ENCODE results near the gene KCNK13.

- peak; percentile 14 for TF ChIP-seq EZH2 (IDR thresholded peaks at IDR 0.05; ENCODE audit: borderline replicate concordance, low read length)
- TF ChIP-seq, protein P1, sequence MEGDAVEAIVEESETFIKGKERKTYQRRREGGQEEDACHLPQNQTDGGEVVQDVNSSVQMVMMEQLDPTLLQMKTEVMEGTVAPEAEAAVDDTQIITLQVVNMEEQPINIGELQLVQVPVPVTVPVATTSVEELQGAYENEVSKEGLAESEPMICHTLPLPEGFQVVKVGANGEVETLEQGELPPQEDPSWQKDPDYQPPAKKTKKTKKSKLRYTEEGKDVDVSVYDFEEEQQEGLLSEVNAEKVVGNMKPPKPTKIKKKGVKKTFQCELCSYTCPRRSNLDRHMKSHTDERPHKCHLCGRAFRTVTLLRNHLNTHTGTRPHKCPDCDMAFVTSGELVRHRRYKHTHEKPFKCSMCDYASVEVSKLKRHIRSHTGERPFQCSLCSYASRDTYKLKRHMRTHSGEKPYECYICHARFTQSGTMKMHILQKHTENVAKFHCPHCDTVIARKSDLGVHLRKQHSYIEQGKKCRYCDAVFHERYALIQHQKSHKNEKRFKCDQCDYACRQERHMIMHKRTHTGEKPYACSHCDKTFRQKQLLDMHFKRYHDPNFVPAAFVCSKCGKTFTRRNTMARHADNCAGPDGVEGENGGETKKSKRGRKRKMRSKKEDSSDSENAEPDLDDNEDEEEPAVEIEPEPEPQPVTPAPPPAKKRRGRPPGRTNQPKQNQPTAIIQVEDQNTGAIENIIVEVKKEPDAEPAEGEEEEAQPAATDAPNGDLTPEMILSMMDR (conservative IDR thresholded peaks at IDR 0.05 in 1 of 2, IDR thresholded peaks at IDR 0.05 in 1 of 2; ENCODE audit: extremely low read depth in 1 of 2, insufficient read depth in 1 of 2, low read depth in 1 of 2, low read length in 2 of 2) = no peak
Measured at GRCh38 chr14:90060965-90061684, 669 bp upstream of the KCNK13 start.

Measured in mammary epithelial cell (primary cell).